IgD-negative memory B cell (primary cell): ENCODE measurements around the gene SRM. TPM values are rescaled to one million over a fixed set of nuclear protein-coding genes. Genes with fewer than 3 reads are reported as not detected.
"Not testable (repeated sequence)": the region's sequence is repeated elsewhere in the genome, so short reads cannot be mapped to it uniquely, and the experiment has no call there.

Experiments
- H3K27ac Mint-ChIP-seq, 3 donors: one replicate each; pipeline ENCODE4 v1.8.0; 2020 to 2022; ENCODE audit warnings: mild to moderate bottlenecking in 3 of 3, mixed read lengths in 3 of 3, moderate library complexity in 1 of 3
- H3K27me3 Mint-ChIP-seq: one replicate; pipeline ENCODE4 v1.8.0; 2021; ENCODE audit warnings: mixed read lengths
- H3K36me3 Mint-ChIP-seq: one replicate; pipeline ENCODE4 v1.8.0; 2020; ENCODE audit warnings: mild to moderate bottlenecking, mixed read lengths
- H3K4me1 Mint-ChIP-seq, 3 donors: one replicate each; pipeline ENCODE4 v1.8.0; 2020 to 2022; ENCODE audit warnings: mixed read lengths in 3 of 3, mild to moderate bottlenecking in 1 of 3
- H3K4me3 Mint-ChIP-seq, 4 donors: one replicate each; pipeline ENCODE4 v1.8.0; 2020 to 2022; ENCODE audit warnings: mild to moderate bottlenecking in 4 of 4, mixed read lengths in 4 of 4, moderate library complexity in 3 of 4
- H3K9me3 Mint-ChIP-seq, 3 donors: one replicate each; pipeline ENCODE4 v1.8.0; 2020 to 2021; ENCODE audit warnings: mixed read lengths in 3 of 3, mild to moderate bottlenecking in 1 of 3
- polyA plus RNA-seq: library from polyadenylated mRNA; unstranded; fragments of 300-500 nt; fragmentation: Illumina TruSeq; gene quantifications from one replicate; pipeline ENCODE4 v1.2.3, GENCODE V29; 2021

SRM gene
- polyA plus RNA-seq, 1 donor from 2014 or later, result 93.4 TPM

GRCh38 chr1:11042995-11043874 lies 16.6 kb downstream of the SRM start:
- no peak overlapping the region for H3K4me3 Mint-ChIP-seq
- no peaks in the 10 kb centered on the region for H3K4me1 Mint-ChIP-seq
- no peak overlapping the region for H3K27ac Mint-ChIP-seq
- H3K27me3 Mint-ChIP-seq, result no peaks in the 10 kb centered on the region
- H3K36me3 Mint-ChIP-seq, result no peaks in the 10 kb centered on the region
- H3K9me3 Mint-ChIP-seq, result no peaks in the 10 kb centered on the region

- no peaks in the 10 kb centered on the region for H3K9me3 Mint-ChIP-seq
- no peak overlapping the region for H3K4me3 Mint-ChIP-seq
- no peaks in the 10 kb centered on the region for H3K27me3 Mint-ChIP-seq
- H3K36me3 Mint-ChIP-seq, result no peaks in the 10 kb centered on the region
- H3K27ac Mint-ChIP-seq, result no peak overlapping the region
- H3K4me1 Mint-ChIP-seq, result peaks cover 0 to 4% (median 2%) of the 10 kb centered on the region in 3 donors
These were observed 17.8 kb downstream of the SRM start for GRCh38 chr1:11042065-11042464.

DNA sequence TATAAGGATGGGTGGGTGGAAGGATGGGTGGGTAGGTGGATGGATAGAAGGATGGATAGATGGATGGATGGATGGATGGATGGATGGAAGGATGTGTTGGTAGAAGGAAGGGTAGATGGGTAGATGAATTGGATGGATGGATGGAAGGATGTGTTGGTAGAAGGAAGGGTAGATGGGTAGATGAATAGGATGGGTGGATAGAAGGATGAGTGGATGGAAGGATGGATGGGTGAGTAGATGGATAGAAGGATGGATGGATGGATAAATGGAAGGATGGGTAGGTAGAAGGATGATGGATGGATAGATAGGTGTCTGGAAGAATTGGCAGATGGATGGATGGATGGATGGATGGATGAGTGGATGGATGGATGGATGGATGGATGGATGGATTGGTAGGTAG lies 18.8 kb downstream of the SRM start:
- Mint-ChIP-seq H3K27ac (no peak overlapping the region), H3K4me1 (peaks cover 0 to 4% (median 2%) of the 10 kb centered on the region in 3 donors), H3K9me3 (no peaks in the 10 kb centered on the region), H3K36me3 (no peaks in the 10 kb centered on the region), H3K27me3 (no peaks in the 10 kb centered on the region), H3K4me3 (no peak overlapping the region)

DNA sequence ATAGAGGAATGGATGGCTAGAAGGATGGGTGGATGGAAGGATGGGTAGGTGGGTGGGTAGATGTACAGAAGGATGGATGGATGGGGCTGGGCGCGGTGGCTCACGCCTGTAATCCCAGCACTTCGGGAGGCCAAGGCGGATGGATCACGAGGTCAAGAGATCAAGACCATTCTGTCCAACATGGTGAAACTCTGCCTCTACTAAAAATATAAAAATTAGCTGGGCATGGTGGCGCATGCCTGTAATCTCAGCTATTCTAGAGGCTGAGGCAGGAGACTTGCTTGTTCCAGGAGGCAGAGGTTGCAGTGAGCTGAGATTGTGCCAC lies 19.8 kb downstream of the SRM start:
- H3K9me3 Mint-ChIP-seq, H3K27me3 Mint-ChIP-seq, H3K4me1 Mint-ChIP-seq, H3K4me3 Mint-ChIP-seq, H3K27ac Mint-ChIP-seq, H3K36me3 Mint-ChIP-seq: not testable (repeated sequence)

DNA sequence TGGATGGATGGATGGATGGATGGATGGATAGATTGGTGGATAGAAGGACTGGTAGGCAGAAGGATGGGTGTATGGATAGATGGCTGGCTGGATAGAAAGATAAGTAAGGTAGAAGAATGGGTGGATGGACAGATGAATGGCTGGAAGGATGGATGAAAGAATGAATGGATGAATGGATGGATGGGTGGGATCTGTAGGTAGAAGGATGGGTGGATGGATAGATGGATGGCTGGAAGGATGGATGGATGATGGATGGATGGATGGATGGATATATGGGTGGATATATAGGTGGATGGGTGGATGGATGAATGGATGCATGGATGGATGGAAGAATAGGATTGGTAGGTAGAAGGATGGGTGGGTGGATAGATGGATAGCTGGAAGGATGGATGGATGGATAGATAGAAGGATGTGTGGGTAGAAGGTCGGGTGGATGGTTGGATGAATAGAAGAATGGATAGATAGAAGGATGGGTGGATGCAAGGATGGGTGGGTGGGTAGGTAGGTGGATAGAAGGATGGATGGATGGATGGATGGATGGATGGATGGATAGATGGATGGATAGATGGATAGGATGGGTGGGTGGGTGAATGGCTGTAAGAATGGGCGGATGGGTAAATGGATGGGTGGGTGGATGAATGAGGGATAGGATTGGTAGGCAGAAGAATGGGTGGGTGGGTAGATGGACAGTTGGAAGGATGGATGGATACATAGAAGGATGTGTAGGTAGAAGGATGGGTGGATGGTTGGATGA lies 20.3 kb downstream of the SRM start:
- Mint-ChIP-seq H3K9me3 (no peaks in the 10 kb centered on the region), H3K27me3 (peaks cover 2% of the 10 kb centered on the region), H3K36me3 (no peaks in the 10 kb centered on the region), H3K4me3 (no peak overlapping the region), H3K4me1 (peaks cover 0 to 4% (median 2%) of the 10 kb centered on the region in 3 donors), H3K27ac (no peak overlapping the region)

DNA sequence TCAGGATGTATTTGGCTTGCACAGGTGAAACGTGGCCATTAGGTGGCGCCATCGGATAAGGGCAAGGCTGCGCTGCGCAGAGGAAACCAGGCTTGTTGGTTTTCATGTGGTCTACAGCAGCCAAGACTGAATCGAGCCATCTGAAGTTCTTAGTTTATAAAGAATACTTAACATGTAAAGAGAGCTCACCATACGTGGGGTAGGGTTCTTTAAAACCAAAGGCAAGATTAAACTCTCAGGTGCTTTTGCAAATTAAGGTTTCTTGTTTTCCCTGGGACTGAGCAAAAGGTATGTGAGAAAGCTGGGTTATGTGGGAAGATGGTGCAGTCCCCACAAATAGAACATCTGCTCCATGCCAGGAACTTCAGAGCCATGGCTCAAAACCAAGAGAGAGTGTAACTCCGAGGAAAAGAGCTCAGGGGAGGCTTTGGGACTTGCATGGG lies 22.1 kb downstream of the SRM start:
- peak overlapping the region in 1 of 3 donors; percentile 67 for H3K27ac Mint-ChIP-seq
- H3K27me3 Mint-ChIP-seq, result peaks cover 2% of the 10 kb centered on the region
- peaks cover 0 to 4% (median 2%) of the 10 kb centered on the region in 3 donors for H3K4me1 Mint-ChIP-seq
- H3K36me3 Mint-ChIP-seq, result no peaks in the 10 kb centered on the region
- H3K9me3 Mint-ChIP-seq, result no peaks in the 10 kb centered on the region
- H3K4me3 Mint-ChIP-seq, result no peak overlapping the region

DNA sequence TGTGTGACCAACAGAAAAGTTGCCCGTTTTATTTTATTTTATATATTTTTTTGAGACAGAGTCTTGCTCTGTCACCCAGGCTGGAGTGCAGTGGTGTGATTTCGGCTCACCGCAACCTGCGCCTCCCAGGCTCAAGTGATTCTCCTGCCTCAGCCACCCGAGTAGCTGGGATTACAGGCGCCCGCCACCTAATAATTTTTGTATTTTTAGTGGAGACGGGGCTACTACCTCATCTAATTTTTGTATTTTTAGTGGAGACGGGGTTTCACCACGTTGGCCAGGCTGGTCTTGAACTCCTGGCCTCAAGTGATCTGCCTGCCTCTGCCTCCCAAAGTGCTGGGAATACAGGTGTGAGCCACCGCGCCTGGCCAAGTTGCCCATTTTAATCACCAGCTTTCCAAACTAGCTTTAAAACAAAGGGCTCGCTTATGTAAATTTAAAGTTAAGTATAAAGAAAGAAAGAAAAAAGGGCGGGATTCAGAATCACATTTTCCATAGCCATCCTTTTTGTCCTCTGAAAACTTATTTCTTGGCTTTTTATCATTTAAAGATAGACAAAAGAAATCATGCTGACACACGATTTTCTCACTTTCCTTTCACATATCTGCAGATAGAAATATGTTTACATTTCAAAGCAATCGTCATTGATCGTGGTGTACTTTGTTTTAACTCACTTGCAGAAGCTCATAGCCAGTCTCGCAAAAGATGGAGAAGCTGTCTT lies 22.6 kb downstream of the SRM start:
- not testable (repeated sequence) for H3K9me3 Mint-ChIP-seq, H3K36me3 Mint-ChIP-seq, H3K4me3 Mint-ChIP-seq, H3K4me1 Mint-ChIP-seq, H3K27me3 Mint-ChIP-seq
- peak overlapping the region in 1 of 3 donors; percentile 67 for H3K27ac Mint-ChIP-seq

DNA sequence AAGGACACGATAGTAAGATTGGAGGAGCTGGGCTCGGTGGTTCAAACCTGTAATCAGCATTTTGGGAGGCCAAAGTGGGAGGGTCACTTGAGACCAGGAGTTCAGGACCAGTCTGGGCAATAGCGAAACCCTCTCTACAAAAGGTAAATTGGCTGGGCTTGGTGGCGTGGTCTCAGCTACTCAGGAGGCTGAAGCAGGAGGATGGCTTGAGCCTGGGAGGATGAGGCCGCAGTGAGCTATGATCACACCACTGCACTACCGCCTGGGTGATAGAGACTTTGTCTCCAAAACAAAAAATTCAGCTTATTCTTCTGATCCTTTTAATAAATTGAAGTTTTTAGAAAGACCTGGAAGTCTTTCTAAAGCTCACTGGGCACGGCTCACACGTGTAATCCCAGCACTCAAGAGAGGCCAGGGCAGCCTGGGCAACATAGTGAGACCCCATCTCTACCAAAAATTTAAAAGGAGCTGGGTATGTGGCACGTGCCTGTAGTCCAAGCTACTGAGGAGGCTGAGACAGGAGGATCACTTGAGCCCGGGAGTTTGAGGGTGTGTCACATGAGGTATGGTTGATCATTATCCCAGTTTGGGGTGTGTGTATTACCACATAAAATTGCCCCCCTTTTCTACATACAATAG lies 28.1 kb downstream of the SRM start:
- Mint-ChIP-seq H3K27ac (no peak overlapping the region), H3K36me3 (no peaks in the 10 kb centered on the region), H3K27me3 (peaks cover 2% of the 10 kb centered on the region), H3K9me3 (no peaks in the 10 kb centered on the region), H3K4me1 (peaks cover 0 to 5% (median 0%) of the 10 kb centered on the region in 3 donors), H3K4me3 (no peak overlapping the region)

DNA sequence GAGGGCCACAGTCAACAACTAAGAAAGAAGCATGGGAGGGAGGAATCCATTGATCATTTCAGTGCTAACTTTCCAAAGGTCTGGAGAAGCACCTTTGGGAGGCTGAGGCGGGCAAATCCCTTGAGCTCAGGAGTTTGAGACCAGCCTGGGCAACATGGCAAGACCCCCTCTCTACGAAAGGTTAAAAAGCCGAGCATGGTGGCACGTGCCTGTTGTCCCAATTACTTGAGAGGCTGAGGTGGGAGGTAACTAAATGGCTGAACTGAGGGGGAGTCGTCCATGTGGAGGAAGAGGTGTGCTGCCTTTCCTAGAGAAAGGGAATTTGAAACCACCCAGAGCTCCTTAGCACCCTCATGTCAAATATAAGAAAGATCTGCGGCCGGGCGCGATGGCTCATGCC lies 29.0 kb downstream of the SRM start:
- Mint-ChIP-seq H3K27ac (peak overlapping the region in 1 of 3 donors; percentile 64), H3K4me1 (peaks cover 0 to 5% (median 0%) of the 10 kb centered on the region in 3 donors), H3K9me3 (no peaks in the 10 kb centered on the region), H3K27me3 (peaks cover 2% of the 10 kb centered on the region), H3K36me3 (no peaks in the 10 kb centered on the region), H3K4me3 (no peak overlapping the region)

- H3K36me3 Mint-ChIP-seq, result peaks cover 3% of the 10 kb centered on the region
- H3K4me1 Mint-ChIP-seq, result peaks cover 2 to 10% (median 9%) of the 10 kb centered on the region in 3 donors
- no peak overlapping the region for H3K27ac Mint-ChIP-seq
- no peaks in the 10 kb centered on the region for H3K9me3 Mint-ChIP-seq
- no peak overlapping the region for H3K4me3 Mint-ChIP-seq
- no peaks in the 10 kb centered on the region for H3K27me3 Mint-ChIP-seq
These were observed 31.8 kb downstream of the SRM start for GRCh38 chr1:11028018-11028417.

GRCh38 chr1:11027316-11027715 lies 32.5 kb downstream of the SRM start:
- H3K4me1 Mint-ChIP-seq, result peaks cover 2 to 10% (median 9%) of the 10 kb centered on the region in 3 donors
- no peak overlapping the region for H3K27ac Mint-ChIP-seq
- no peaks in the 10 kb centered on the region for H3K27me3 Mint-ChIP-seq
- no peaks in the 10 kb centered on the region for H3K9me3 Mint-ChIP-seq
- no peak overlapping the region for H3K4me3 Mint-ChIP-seq
- peaks cover 5% of the 10 kb centered on the region for H3K36me3 Mint-ChIP-seq

- H3K4me3 Mint-ChIP-seq, result no peak overlapping the region
- no peaks in the 10 kb centered on the region for H3K27me3 Mint-ChIP-seq
- H3K4me1 Mint-ChIP-seq, result peaks cover 2 to 10% (median 9%) of the 10 kb centered on the region in 3 donors
- H3K9me3 Mint-ChIP-seq, result no peaks in the 10 kb centered on the region
- peaks cover 5% of the 10 kb centered on the region for H3K36me3 Mint-ChIP-seq
- peak overlapping the region in 1 of 3 donors; percentile 19 for H3K27ac Mint-ChIP-seq
These were observed 32.9 kb downstream of the SRM start for GRCh38 chr1:11026903-11027302.

DNA sequence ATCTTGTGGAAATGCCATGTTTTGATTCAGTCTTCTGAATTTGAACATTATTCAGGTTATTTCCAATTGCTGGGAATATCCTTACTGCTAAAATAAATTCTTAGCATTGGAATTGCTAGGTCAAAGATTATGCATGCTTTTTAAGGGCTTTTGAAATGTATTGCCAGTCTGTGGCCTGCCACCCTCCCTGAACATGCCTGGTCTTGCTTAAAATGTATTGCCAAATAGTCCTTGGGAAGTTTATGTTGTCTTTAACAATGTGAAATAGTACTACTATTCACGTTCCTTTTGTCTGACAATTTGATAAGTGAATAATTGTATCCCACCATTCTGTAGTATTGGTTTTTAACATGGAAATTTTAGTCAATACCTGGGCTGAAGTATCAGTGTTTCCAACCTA lies 33.8 kb downstream of the SRM start:
- H3K27me3 Mint-ChIP-seq, result no peaks in the 10 kb centered on the region
- H3K9me3 Mint-ChIP-seq, result no peaks in the 10 kb centered on the region
- no peak overlapping the region for H3K4me3 Mint-ChIP-seq
- H3K36me3 Mint-ChIP-seq, result peaks cover 5% of the 10 kb centered on the region
- H3K27ac Mint-ChIP-seq, result no peak overlapping the region
- peaks cover 2 to 10% (median 9%) of the 10 kb centered on the region in 3 donors for H3K4me1 Mint-ChIP-seq

- Mint-ChIP-seq H3K36me3 (peaks cover 5% of the 10 kb centered on the region), H3K27me3 (no peaks in the 10 kb centered on the region), H3K4me3 (no peak overlapping the region), H3K27ac (no peak overlapping the region), H3K4me1 (peaks cover 2 to 10% (median 9%) of the 10 kb centered on the region in 3 donors), H3K9me3 (no peaks in the 10 kb centered on the region)
These were observed 34.2 kb downstream of the SRM start for GRCh38 chr1:11025618-11026017.

DNA sequence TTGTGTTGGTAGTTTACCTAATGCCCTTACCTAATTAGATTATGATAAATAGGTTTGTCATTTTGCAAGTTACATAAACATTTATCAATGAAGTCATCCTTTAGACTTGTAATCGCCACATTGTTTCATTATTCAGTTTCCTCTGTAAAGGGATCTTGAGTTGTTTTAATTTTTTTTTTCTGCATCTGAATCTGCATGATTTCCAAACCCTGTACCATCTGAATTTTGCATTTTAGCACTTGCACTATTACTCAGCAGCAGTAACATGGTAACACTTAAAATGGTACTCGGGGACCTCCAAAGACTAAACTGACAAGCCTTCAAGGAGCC lies 35.0 kb downstream of the SRM start:
- Mint-ChIP-seq H3K9me3 (no peaks in the 10 kb centered on the region), H3K4me1 (peaks cover 2 to 10% (median 9%) of the 10 kb centered on the region in 3 donors), H3K36me3 (peaks cover 5% of the 10 kb centered on the region), H3K27me3 (no peaks in the 10 kb centered on the region), H3K27ac (peak overlapping the region in 2 of 3 donors; percentile 45 to 59), H3K4me3 (no peak overlapping the region)
